ENCODE measurements around the gene EXOC6B. TPM values are rescaled to one million over a fixed set of nuclear protein-coding genes. Genes with fewer than 3 reads are reported as not detected.
A peak's percentile ranks its signal among the peaks of the same experiment; 100 is the strongest.

The EXOC6B gene
- total RNA-seq, 2 donors from 2014 or later: 10.4 to 11.6 TPM

DNA sequence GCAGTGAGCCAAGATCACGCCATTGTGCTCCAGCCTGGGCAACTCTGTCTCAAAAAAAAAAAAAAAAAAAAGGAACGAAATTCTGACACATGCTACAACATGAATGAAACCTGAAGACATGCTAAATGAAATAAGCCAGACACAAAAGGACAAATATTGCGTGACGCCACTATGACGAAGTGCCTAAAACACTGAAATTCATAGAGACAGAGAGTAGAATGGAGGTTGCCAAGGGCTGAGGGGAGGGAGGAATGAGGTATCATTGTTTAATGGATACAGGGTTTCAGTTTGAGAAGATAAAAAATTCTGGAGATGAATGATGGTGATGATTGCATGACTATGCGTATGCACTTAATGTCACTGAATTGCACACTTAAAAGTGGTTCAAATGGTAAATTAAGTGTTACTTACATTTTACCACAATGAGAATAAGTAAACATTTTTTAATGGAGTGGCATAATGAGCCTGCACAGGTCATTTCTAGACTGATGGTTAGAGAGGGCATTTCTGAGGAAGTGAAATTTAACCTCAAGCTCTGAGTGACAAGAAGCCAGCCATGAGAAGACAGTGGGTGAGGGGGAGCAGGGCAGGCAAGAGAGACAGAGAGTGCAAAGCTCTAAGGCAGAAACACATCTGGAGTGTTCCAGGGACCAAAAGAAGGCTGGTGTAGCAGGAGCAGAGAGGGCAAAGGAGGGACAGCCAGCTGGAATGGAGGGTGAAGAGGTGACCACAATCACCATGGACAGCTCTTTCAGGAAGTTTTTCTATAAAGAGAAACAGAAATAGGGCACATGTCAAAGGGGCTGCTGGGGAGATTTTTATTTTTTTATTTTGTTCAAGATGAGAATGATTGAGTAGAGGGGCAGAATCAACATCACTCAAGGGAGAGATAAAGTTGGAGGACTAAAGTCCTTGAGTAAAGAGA lies 20.6 kb upstream of the EXOC6B start:
- H3K4me1 Mint-ChIP-seq (ENCODE audit: low read depth): no peaks in the 10 kb centered on the region
- no peak overlapping the region for H3K4me3 Mint-ChIP-seq
- ATAC-seq (replicated peaks in 1 of 2) (peak; percentile 37 to 57), DNase-seq (no peak)
- no peak overlapping the region for H3K27ac Mint-ChIP-seq
- no peaks in the 10 kb centered on the region for H3K36me3 Mint-ChIP-seq (ENCODE audit: insufficient read depth in 2 of 2)
- no peaks in the 10 kb centered on the region for H3K9me3 Mint-ChIP-seq
- H3K27me3 Mint-ChIP-seq (ENCODE audit: low read depth): peaks cover 8% of the 10 kb centered on the region

DNA sequence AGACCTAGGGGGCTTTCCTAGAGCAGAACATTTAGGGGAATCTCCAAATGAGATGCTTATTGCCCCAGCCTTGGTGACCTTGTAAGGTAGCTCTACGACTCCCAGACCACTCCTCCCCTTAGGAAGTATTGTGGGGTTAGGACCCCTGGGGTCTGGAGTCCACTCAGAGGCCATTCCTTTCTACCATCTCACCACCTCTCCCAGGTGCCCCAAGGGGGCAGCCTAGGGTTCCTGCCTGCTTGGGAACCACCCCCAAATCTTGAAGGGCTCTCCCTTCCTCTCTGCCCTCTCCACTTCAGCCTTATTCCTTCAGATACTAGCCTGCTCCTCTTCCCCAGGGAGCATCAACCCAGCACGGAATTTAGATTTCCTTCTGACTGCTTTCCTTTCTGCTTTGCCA lies 17.5 kb upstream of the EXOC6B start:
- Mint-ChIP-seq H3K4me3 (no peak overlapping the region), H3K36me3 (ENCODE audit: insufficient read depth in 2 of 2) (no peaks in the 10 kb centered on the region), H3K27me3 (ENCODE audit: low read depth) (peaks cover 18% of the 10 kb centered on the region), H3K9me3 (no peaks in the 10 kb centered on the region), H3K27ac (no peak overlapping the region), H3K4me1 (ENCODE audit: low read depth) (no peaks in the 10 kb centered on the region)
- ATAC-seq (replicated peaks in 1 of 2) (no peak), DNase-seq (no peak)

DNA sequence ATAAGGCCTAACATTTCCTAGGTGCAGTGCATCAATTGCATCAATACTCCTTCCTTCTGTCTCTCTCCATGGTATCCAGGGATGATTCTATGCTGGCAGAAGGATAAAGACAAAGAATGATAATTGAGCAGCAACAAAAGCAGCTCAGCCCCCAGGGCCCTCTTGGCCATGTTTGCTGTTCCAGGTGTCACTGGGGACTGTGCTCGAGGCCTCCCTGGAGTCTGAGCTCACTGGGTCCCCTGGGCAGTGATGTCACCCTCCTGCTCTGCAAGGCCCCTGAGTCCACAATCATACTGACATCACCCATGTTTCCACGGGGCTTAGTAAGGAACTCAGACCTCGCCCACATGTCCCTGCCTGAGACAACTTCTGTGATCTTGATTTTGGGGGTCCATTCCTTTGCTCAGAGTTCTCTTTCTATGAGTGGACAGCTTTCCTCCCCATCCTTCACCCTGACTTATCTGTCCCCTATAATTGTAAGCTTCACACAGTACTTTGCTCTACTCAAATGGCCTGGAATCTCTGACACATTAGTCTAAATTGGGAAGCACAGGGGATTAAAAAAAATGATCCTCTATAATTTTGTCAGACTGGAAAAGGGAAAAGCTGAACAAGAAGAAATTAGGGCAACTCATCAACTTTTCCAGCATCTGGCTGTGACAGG lies 15.8 kb upstream of the EXOC6B start:
- H3K27ac Mint-ChIP-seq: no peak overlapping the region
- DNase-seq (no peak), ATAC-seq (replicated peaks in 1 of 2) (no peak)
- no peak overlapping the region for H3K4me3 Mint-ChIP-seq
- H3K9me3 Mint-ChIP-seq: no peaks in the 10 kb centered on the region
- no peaks in the 10 kb centered on the region for H3K36me3 Mint-ChIP-seq (ENCODE audit: insufficient read depth in 2 of 2)
- no peaks in the 10 kb centered on the region for H3K4me1 Mint-ChIP-seq (ENCODE audit: low read depth)
- peaks cover 18% of the 10 kb centered on the region for H3K27me3 Mint-ChIP-seq (ENCODE audit: low read depth)

DNA sequence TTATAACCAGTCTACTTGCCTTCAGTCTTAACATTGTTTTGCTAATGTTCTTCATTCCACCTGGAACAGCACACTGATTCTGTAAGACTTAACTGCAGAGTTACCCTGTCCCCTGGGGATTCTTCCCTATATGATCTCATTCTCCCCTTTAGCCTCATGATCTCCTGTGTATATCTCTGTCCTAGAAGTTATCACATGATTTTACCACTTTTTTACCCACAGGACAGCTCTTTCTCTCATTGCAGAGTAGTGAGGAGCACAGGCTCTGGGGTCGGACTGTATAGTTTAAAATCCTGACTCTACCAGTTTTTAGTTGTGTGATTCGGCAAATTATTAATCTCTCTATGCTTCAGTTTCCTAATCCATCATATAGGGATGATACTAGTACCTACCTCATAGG lies 14.2 kb upstream of the EXOC6B start:
- DNase-seq (no peak), ATAC-seq (replicated peaks in 1 of 2) (no peak)
- H3K36me3 Mint-ChIP-seq (ENCODE audit: insufficient read depth in 2 of 2): no peaks in the 10 kb centered on the region
- H3K27ac Mint-ChIP-seq: no peak overlapping the region
- H3K4me1 Mint-ChIP-seq (ENCODE audit: low read depth): no peaks in the 10 kb centered on the region
- H3K9me3 Mint-ChIP-seq: no peaks in the 10 kb centered on the region
- no peak overlapping the region for H3K4me3 Mint-ChIP-seq
- peaks cover 24% of the 10 kb centered on the region for H3K27me3 Mint-ChIP-seq (ENCODE audit: low read depth)

DNA sequence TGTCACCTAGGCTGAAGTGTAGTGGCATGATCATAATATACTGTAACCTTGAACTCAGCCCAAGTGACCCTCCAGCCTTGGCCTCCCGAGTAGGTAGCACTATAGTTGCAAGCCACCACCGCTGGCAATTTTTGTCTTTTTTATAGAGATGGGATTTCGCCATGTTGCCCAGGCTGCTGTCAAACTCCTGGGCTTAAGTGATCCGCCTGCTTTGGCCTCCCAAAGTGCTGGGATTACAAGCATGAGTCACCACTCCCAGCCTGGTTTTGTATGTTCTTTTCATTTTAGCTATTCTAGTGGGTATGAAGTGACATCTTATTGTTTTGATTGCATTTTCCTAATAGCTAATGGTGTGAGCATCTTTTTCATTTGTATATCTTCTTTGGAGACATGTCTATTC lies 11.3 kb upstream of the EXOC6B start:
- Mint-ChIP-seq H3K4me3 (no peak overlapping the region), H3K36me3 (ENCODE audit: insufficient read depth in 2 of 2) (no peaks in the 10 kb centered on the region), H3K27ac (no peak overlapping the region), H3K9me3 (no peaks in the 10 kb centered on the region), H3K4me1 (ENCODE audit: low read depth) (peaks cover 12% of the 10 kb centered on the region), H3K27me3 (ENCODE audit: low read depth) (peaks cover 27% of the 10 kb centered on the region)
- ATAC-seq (replicated peaks in 1 of 2) (no peak), DNase-seq (no peak)

DNA sequence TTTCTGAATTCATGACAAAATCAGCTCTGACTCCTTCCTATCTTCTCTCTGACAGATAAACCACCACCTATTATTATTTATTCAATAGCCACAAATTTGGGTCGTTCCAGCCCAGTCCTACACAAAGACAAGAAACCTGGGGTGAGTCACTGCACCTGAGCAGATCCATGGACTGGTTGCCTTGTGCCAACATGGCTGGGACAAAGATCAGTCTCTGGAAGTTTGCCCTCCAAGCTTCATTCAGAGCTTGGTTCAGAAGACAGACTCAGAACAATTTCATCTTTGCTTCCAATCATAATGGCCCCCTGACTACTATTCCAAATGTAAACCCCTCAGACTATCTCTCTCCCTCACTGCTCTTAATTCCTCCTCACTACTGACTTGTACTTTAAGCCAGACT lies 9.6 kb upstream of the EXOC6B start:
- Mint-ChIP-seq H3K27ac (no peak overlapping the region), H3K27me3 (ENCODE audit: low read depth) (peaks cover 25% of the 10 kb centered on the region), H3K9me3 (no peaks in the 10 kb centered on the region), H3K4me3 (no peak overlapping the region), H3K36me3 (ENCODE audit: insufficient read depth in 2 of 2) (no peaks in the 10 kb centered on the region), H3K4me1 (ENCODE audit: low read depth) (peaks cover 12% of the 10 kb centered on the region)
- ATAC-seq (replicated peaks in 1 of 2) (no peak), DNase-seq (no peak)

DNA sequence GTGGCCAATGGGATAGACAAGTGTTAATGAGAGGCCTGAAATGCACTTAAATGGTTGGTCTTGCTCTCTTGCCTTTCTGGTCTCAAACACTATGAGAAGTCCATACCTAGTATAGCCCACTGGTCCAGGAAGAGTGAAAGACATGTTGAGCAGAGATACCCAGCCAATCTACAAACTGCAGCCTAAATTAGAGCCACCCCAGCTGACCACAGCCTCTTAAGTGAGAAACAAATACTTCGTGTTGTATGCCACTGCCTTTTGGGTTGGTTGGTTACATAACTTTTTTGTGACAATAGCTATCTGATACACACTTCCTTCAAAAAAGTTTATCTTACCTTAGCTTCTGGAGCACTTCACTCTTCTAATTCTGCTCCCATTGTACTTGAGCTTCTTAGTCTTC lies 8.8 kb upstream of the EXOC6B start:
- no peaks in the 10 kb centered on the region for H3K36me3 Mint-ChIP-seq (ENCODE audit: insufficient read depth in 2 of 2)
- no peak overlapping the region for H3K4me3 Mint-ChIP-seq
- ATAC-seq (replicated peaks in 1 of 2): no peak
- H3K4me1 Mint-ChIP-seq (ENCODE audit: low read depth): peaks cover 19% of the 10 kb centered on the region
- H3K9me3 Mint-ChIP-seq: no peaks in the 10 kb centered on the region
- no peak overlapping the region for H3K27ac Mint-ChIP-seq
- no peak for DNase-seq
- H3K27me3 Mint-ChIP-seq (ENCODE audit: low read depth): peaks cover 23% of the 10 kb centered on the region

DNA sequence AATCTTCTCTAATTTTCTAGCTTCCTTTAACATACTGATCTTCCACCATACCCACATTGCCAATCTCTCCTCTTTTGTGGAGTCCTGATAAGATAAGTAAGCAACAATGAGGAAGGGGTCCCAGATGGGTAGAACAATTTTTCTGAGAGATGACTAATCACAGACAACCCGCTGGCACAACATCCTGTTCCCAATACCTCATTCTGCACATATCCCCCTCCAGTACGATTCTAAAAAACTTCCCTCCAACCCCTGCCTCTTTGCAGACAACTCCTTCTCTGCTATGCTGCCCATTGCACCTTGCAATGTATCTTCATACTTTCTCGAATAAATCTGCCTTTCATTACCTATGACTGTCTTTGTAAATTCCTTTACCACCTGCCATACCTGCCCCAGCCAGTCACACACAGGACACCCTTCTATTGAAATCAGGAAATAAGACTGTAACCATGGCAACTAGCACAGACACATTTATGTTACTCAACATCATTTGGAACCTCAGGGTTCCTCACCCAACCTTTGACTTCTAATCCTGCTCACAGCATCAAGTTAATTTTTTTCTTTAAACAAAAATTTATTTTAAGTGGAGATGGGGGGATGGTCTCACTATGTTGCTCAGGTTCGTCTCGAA lies 7.4 kb upstream of the EXOC6B start:
- H3K4me3 Mint-ChIP-seq: no peak overlapping the region
- peaks cover 19% of the 10 kb centered on the region for H3K4me1 Mint-ChIP-seq (ENCODE audit: low read depth)
- no peak overlapping the region for H3K27ac Mint-ChIP-seq
- ATAC-seq (replicated peaks in 1 of 2) (peak in 1 of 2 donors; percentile 40), DNase-seq (no peak)
- H3K9me3 Mint-ChIP-seq: no peaks in the 10 kb centered on the region
- H3K36me3 Mint-ChIP-seq (ENCODE audit: insufficient read depth in 2 of 2): no peaks in the 10 kb centered on the region
- H3K27me3 Mint-ChIP-seq (ENCODE audit: low read depth): peaks cover 21% of the 10 kb centered on the region

DNA sequence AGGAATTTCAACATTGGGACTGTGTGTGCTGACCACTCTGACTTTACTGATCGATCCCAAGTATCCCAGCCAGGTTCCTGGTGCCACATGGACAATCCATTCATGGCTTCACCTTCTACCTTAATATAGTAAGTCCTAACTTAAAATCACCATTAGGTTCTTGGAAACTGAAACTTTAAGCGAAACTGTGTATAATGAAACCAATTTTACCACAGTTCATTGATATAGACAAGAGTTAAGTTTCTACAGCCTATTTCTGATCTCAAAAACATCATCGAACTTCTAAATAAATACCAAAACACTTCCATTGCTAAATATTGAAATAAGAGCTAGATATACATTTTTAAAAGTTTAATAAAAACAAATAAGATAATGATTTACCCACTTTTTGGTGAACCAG lies 4.4 kb upstream of the EXOC6B start:
- ATAC-seq (replicated peaks in 1 of 2) (no peak), DNase-seq (no peak)
- no peak overlapping the region for H3K27ac Mint-ChIP-seq
- peaks cover 19% of the 10 kb centered on the region for H3K4me1 Mint-ChIP-seq (ENCODE audit: low read depth)
- H3K27me3 Mint-ChIP-seq (ENCODE audit: low read depth): peaks cover 15% of the 10 kb centered on the region
- H3K9me3 Mint-ChIP-seq: no peaks in the 10 kb centered on the region
- H3K36me3 Mint-ChIP-seq (ENCODE audit: insufficient read depth in 2 of 2): peaks cover 0 to 4% of the 10 kb centered on the region in 2 donors
- H3K4me3 Mint-ChIP-seq: no peak overlapping the region

DNA sequence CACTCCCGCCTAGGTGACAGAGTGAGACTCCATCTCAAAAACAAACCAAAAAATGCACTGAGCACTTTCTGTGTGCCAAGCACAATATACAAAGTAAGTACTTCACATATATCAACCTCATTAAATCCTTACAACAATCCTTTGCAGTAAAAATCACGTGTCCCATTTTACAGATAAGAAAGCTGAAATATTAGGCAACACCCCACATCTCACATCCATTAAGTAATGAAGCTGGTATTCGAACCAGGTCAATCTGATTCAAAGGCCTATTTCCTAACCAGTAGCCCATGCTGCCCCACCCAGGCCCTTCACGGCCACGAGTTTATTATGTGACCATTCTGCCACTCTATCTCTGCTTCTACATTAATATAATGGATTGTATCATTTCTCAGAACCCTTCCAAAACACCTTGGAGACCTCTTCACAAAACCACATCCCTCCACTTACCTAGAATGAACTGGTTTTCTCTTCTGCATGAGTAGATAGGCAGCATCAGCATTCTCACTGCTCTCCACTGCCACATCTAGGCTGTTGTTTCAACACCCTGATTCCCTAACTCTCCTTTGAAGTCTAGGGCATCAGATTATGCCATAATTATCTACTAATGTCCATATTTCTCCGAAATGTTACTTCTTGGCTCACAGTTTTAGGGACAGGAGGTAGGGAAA lies 3.1 kb upstream of the EXOC6B start:
- Mint-ChIP-seq H3K36me3 (ENCODE audit: insufficient read depth in 2 of 2) (peaks cover 0 to 4% of the 10 kb centered on the region in 2 donors), H3K4me3 (no peak overlapping the region), H3K27me3 (ENCODE audit: low read depth) (peaks cover 12% of the 10 kb centered on the region), H3K9me3 (no peaks in the 10 kb centered on the region), H3K27ac (no peak overlapping the region), H3K4me1 (ENCODE audit: low read depth) (peaks cover 32% of the 10 kb centered on the region)
- DNase-seq: no peak
- ATAC-seq (replicated peaks in 1 of 2): no peak

DNA sequence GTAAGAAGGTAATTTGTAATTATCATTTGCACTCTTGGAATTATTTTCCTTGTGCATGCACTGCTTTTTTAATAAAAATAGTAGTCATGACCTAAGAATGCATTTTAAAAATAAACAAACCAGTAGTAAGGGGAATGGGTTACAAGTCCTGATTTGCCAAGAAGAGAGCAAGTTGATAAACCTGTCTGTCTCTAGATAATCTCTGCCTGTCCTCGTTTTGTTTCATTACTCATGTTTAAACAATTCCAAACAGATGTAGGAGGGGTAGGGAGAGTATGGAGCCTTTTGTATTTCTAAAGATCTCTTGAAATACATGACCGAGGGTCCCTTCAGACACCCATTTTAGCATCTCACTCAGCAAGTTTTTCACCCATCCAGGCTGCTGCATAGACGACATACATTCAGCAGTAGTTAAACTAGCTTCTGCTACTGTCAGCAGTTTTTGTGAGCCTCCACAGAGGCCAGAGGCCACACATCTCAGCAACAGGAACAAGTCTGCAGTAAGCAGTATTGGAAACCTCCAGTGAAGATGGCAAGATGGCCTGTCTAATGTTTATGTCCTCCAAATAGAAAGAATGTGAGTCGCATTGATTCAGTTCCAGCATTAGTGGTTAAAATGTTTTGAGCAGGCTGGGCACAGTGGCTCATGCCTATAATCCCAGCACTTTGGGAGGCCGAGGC lies 2.3 kb upstream of the EXOC6B start:
- Mint-ChIP-seq H3K4me3 (no peak overlapping the region), H3K27ac (no peak overlapping the region), H3K4me1 (ENCODE audit: low read depth) (peaks cover 25% of the 10 kb centered on the region), H3K9me3 (no peaks in the 10 kb centered on the region), H3K27me3 (ENCODE audit: low read depth) (peaks cover 7% of the 10 kb centered on the region), H3K36me3 (ENCODE audit: insufficient read depth in 2 of 2) (peaks cover 0 to 4% of the 10 kb centered on the region in 2 donors)
- DNase-seq: no peak
- ATAC-seq (replicated peaks in 1 of 2): no peak

DNA sequence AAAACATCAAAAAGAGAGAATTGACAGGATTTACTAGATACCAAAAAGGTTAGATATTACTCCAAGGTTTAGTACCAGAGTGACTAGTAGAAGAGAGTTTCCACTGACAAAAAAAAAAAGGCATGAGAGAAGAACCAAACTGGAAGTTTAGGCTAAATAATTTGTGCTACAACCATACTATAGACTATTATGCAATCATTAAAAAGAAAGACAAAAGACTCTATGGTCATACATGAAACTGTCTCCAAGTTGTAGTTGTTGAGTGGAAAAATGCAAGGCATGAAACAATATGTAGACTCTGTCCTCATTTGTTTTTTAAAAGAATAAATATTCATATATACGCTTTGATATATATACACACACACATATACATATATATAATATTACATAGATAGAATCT lies 1.7 kb upstream of the EXOC6B start:
- peaks cover 27% of the 10 kb centered on the region for H3K4me1 Mint-ChIP-seq (ENCODE audit: low read depth)
- ATAC-seq (replicated peaks in 1 of 2) (no peak), DNase-seq (no peak)
- H3K4me3 Mint-ChIP-seq: no peak overlapping the region
- H3K36me3 Mint-ChIP-seq (ENCODE audit: insufficient read depth in 2 of 2): peaks cover 0 to 4% of the 10 kb centered on the region in 2 donors
- H3K27ac Mint-ChIP-seq: no peak overlapping the region
- H3K27me3 Mint-ChIP-seq (ENCODE audit: low read depth): peaks cover 7% of the 10 kb centered on the region
- H3K9me3 Mint-ChIP-seq: no peaks in the 10 kb centered on the region
